GM12801 (cell line): ENCODE results near the gene TEX29.

Experiments used
- TF ChIP-seq, protein P1 (sequence below): IDR thresholded peaks from one replicate; pipeline ENCODE4 v1.5.1; 2011; ENCODE audit warnings: control low read depth; ENCODE audit not compliant: insufficient read length; ENCODE audit errors: extremely low read depth

TEX29 gene

DNA sequence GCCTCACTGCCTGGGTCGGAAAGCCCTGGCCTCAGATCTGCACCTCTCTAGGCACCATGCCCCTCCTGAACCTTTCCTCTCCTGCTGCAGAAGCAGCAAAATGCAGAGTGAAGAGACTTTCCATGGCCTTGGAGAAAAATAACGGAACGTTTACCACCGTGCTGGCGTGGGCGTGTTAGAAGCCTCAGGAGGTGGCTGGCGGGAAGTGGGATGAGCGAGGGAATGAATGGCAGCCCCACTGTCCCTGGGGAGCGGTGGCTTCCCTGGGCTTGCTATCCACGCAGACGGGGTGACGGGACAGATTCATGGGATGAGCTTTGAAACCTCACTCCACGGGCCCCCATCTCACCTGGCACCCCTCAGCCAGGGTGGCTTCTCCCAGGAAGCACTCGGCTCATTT, 4.3 kb downstream of the TEX29 start:
- TF ChIP-seq, protein P1, sequence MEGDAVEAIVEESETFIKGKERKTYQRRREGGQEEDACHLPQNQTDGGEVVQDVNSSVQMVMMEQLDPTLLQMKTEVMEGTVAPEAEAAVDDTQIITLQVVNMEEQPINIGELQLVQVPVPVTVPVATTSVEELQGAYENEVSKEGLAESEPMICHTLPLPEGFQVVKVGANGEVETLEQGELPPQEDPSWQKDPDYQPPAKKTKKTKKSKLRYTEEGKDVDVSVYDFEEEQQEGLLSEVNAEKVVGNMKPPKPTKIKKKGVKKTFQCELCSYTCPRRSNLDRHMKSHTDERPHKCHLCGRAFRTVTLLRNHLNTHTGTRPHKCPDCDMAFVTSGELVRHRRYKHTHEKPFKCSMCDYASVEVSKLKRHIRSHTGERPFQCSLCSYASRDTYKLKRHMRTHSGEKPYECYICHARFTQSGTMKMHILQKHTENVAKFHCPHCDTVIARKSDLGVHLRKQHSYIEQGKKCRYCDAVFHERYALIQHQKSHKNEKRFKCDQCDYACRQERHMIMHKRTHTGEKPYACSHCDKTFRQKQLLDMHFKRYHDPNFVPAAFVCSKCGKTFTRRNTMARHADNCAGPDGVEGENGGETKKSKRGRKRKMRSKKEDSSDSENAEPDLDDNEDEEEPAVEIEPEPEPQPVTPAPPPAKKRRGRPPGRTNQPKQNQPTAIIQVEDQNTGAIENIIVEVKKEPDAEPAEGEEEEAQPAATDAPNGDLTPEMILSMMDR = no peak

DNA sequence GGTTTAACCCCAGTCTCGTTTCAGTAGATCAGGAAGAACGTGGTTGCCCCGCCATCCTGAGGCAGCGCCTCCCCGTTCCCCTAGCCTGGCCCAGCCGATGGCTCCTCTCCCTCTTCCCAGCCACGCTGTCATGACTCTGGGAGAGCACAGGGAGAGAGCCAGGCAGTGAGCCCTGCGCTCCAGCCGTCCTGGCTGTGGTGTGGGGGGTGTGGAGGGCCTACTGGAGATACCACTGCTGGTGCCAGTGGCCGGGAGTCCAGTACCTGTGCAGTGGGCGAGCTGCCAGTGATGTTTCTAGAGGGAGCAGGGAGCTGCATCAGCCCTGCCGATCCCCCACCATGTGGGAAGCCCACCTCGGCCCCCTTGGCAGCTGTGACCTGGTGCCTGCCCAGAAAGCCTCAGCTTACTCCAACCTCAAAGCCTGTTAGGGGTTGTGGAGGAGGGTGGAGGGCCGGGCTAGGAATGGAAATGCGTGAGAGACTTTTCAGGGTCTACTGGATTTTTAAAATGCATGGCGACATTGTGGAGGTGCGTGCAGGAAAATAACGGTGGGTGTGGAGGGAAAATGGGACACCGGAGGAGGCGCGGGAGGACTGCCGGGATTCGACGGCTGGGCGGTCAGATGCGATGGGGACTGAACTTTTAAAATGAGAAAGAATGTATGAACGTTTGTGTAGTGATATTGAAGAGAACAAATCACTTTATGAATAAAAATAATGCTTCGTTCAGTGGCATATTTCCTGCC, 4.9 kb downstream of the TEX29 start:
- TF ChIP-seq, protein P1 = no peak

- TF ChIP-seq, protein P1 = no peak
Observed at GRCh38 chr13:111325941-111326620, 5.6 kb downstream of the TEX29 start.

GRCh38 chr13:111326621-111326965, 6.2 kb downstream of the TEX29 start:
- TF ChIP-seq, protein P1 = no peak

DNA sequence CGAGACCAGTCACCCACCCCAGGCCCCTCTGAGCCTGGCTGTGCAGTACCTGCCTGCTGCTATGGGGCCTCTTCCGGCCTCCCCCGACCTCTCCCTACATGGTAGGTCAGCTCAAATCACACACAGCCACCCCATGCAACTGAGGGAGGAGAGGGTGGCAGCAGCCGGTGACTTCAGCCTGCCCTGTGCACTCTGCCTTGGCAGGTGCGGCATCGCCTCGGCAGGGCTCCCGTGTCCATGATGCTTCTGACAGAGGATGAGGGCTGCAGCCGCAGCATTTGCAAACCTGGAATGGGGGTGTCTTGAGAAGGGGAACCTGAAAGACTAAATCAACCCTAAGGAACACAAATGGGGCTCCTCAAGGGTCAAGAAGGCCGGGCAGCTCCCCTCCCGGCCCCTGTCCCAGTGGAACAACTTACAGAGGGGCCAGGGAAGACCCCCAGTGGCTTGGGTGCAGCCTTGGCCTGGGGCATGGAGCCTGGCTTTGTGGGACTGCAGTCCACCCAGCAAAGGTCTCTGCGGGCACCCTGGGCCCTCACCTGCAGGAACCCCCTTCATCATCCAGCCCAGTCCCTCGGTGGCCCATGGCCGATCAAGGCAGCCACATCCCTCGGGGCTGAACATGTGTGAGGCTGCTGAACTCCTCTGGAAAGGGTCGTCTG, 6.7 kb downstream of the TEX29 start:
- TF ChIP-seq, protein P1 = no peak

GRCh38 chr13:111327730-111328573, 7.5 kb downstream of the TEX29 start:
- TF ChIP-seq, protein P1 = no peak
